Measurements from ENCODE around the gene ABLIM3. TPM values are rescaled to one million over a fixed set of nuclear protein-coding genes. Genes with fewer than 3 reads are reported as not detected.

The ABLIM3 gene
- total and polyA plus RNA-seq, 2 of the 8 experiments (the other 6 are each of a cell fraction or from before 2014, with no cell fraction given): 0.36 to 0.56 TPM

DNA sequence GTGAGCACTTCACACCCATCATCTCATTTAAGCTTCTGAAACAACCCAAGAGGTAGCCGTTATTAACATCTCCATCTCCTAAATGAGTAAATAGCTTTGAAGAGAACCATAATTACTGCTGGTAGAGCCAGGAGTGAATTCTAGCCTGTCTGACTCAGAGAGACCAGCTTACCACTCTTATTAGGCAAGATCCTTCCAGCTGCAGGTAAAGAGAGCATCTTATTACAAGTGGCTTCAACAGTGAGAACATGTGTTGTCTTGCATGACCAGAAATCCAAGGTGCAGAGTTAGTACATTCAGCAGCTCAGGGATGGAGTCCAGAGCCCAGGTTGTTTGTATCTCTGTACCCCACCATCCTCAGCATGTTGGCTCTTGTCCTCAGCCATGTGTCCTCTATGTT, 119.5 kb downstream of the ABLIM3 start (continued):
- TF ChIP-seq, protein P1, sequence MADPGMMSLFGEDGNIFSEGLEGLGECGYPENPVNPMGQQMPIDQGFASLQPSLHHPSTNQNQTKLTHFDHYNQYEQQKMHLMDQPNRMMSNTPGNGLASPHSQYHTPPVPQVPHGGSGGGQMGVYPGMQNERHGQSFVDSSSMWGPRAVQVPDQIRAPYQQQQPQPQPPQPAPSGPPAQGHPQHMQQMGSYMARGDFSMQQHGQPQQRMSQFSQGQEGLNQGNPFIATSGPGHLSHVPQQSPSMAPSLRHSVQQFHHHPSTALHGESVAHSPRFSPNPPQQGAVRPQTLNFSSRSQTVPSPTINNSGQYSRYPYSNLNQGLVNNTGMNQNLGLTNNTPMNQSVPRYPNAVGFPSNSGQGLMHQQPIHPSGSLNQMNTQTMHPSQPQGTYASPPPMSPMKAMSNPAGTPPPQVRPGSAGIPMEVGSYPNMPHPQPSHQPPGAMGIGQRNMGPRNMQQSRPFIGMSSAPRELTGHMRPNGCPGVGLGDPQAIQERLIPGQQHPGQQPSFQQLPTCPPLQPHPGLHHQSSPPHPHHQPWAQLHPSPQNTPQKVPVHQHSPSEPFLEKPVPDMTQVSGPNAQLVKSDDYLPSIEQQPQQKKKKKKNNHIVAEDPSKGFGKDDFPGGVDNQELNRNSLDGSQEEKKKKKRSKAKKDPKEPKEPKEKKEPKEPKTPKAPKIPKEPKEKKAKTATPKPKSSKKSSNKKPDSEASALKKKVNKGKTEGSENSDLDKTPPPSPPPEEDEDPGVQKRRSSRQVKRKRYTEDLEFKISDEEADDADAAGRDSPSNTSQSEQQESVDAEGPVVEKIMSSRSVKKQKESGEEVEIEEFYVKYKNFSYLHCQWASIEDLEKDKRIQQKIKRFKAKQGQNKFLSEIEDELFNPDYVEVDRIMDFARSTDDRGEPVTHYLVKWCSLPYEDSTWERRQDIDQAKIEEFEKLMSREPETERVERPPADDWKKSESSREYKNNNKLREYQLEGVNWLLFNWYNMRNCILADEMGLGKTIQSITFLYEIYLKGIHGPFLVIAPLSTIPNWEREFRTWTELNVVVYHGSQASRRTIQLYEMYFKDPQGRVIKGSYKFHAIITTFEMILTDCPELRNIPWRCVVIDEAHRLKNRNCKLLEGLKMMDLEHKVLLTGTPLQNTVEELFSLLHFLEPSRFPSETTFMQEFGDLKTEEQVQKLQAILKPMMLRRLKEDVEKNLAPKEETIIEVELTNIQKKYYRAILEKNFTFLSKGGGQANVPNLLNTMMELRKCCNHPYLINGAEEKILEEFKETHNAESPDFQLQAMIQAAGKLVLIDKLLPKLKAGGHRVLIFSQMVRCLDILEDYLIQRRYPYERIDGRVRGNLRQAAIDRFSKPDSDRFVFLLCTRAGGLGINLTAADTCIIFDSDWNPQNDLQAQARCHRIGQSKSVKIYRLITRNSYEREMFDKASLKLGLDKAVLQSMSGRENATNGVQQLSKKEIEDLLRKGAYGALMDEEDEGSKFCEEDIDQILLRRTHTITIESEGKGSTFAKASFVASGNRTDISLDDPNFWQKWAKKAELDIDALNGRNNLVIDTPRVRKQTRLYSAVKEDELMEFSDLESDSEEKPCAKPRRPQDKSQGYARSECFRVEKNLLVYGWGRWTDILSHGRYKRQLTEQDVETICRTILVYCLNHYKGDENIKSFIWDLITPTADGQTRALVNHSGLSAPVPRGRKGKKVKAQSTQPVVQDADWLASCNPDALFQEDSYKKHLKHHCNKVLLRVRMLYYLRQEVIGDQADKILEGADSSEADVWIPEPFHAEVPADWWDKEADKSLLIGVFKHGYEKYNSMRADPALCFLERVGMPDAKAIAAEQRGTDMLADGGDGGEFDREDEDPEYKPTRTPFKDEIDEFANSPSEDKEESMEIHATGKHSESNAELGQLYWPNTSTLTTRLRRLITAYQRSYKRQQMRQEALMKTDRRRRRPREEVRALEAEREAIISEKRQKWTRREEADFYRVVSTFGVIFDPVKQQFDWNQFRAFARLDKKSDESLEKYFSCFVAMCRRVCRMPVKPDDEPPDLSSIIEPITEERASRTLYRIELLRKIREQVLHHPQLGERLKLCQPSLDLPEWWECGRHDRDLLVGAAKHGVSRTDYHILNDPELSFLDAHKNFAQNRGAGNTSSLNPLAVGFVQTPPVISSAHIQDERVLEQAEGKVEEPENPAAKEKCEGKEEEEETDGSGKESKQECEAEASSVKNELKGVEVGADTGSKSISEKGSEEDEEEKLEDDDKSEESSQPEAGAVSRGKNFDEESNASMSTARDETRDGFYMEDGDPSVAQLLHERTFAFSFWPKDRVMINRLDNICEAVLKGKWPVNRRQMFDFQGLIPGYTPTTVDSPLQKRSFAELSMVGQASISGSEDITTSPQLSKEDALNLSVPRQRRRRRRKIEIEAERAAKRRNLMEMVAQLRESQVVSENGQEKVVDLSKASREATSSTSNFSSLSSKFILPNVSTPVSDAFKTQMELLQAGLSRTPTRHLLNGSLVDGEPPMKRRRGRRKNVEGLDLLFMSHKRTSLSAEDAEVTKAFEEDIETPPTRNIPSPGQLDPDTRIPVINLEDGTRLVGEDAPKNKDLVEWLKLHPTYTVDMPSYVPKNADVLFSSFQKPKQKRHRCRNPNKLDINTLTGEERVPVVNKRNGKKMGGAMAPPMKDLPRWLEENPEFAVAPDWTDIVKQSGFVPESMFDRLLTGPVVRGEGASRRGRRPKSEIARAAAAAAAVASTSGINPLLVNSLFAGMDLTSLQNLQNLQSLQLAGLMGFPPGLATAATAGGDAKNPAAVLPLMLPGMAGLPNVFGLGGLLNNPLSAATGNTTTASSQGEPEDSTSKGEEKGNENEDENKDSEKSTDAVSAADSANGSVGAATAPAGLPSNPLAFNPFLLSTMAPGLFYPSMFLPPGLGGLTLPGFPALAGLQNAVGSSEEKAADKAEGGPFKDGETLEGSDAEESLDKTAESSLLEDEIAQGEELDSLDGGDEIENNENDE (IDR thresholded peaks at IDR 0.05; ENCODE audit: insufficient replicate concordance, low read length): no peak
- TF ChIP-seq, protein P2, sequence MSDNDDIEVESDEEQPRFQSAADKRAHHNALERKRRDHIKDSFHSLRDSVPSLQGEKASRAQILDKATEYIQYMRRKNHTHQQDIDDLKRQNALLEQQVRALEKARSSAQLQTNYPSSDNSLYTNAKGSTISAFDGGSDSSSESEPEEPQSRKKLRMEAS (IDR thresholded peaks at IDR 0.05): no peak
